Esophagus muscularis mucosa (tissue), 4 donors: ENCODE measurements around the gene PLAGL2. TPM values are rescaled to one million over a fixed set of nuclear protein-coding genes. Genes with fewer than 3 reads are reported as not detected.
A peak's percentile ranks its signal among the peaks of the same experiment; 100 is the strongest.
"Not testable (repeated sequence)": the region's sequence is repeated elsewhere in the genome, so short reads cannot be mapped to it uniquely, and the experiment has no call there.

Source experiments
- DNase-seq: peaks from one replicate; pipeline ENCODE4 v3.0.0-alpha.2; 2017; ENCODE audit errors: extremely low spot score
- H3K27ac ChIP-seq, 4 donors: fragments of 200-600 bp; sonication (generic); replicated peaks in 1 of 4; 1 replicate in 3 of 4; 2 replicates in 1 of 4; pipeline ENCODE4 v1.5.1; 2016 to 2019; ENCODE audit warnings: mild to moderate bottlenecking in 1 of 4
- H3K27me3 ChIP-seq, 4 donors: fragments of 200-600 bp; sonication (generic); one replicate each; pipeline versions ENCODE4 v1.5.1 to v1.6.0; 2016 to 2019
- H3K36me3 ChIP-seq, 4 donors: fragments of 200-600 bp; sonication (generic); one replicate each; pipeline ENCODE4 v1.5.1; 2016 to 2019
- H3K4me1 ChIP-seq, 4 donors: fragments of 200-600 bp; sonication (generic); one replicate each; pipeline ENCODE4 v1.5.1; 2016 to 2019
- H3K4me3 ChIP-seq, 4 donors: fragments of 200-600 bp; sonication (generic); 1 replicate in 2 of 4; 2 replicates in 2 of 4; pipeline ENCODE4 v1.5.1; 2016 to 2019; ENCODE audit warnings: mild to moderate bottlenecking in 4 of 4, moderate library complexity in 1 of 4
- H3K9me3 ChIP-seq, 4 donors: fragments of 200-600 bp; sonication (generic); 1 replicate in 3 of 4; 2 replicates in 1 of 4; pipeline ENCODE4 v1.5.1; 2016 to 2019
- CTCF ChIP-seq, 3 experiments: fragments of 200-600 bp in 2 of 3; fragments of 450-650 bp in 1 of 3; sonication (generic) in 2 of 3; IDR thresholded peaks; one replicate each; pipeline ENCODE4 v1.5.1; 2017 to 2019; ENCODE audit warnings: antibody characterized with exemption in 3 of 3, mild to moderate bottlenecking in 2 of 3, moderate library complexity in 1 of 3
- EP300 ChIP-seq: sonication (generic); formaldehyde crosslinking; IDR thresholded peaks from one replicate; pipeline ENCODE4 v1.6.1; 2017; ENCODE audit warnings: antibody characterized with exemption
- POLR2A ChIP-seq: fragments of 450-650 bp; IDR thresholded peaks from one replicate; pipeline ENCODE4 v1.6.1; 2017; ENCODE audit warnings: antibody characterized with exemption, moderate library complexity, mild to moderate bottlenecking, low read depth
- POLR2AphosphoS5 ChIP-seq, 2 donors: sonication (generic); formaldehyde crosslinking; IDR thresholded peaks; one replicate each; pipeline ENCODE4 v1.6.1; 2017; ENCODE audit warnings: antibody characterized with exemption in 2 of 2
- whole genome bisulfite sequencing: methylation state at CpG from one replicate; pipeline ENCODE4 v1.1.5; 2018; 5-methylcytosine and 5-hydroxymethylcytosine counted together
- intact Hi-C: fragments of 100-400 bp; cut with DNase I; formaldehyde crosslinking; loops from one replicate; pipeline ENCODE4 v1.15.1; 2023
- total RNA-seq, 4 donors: library from RNA; depleted of rRNA; stranded (reverse); fragments of >200 nt; gene quantifications; one replicate each; pipeline versions ENCODE4 v1.1.0 to v1.2.1, GENCODE V29; 2016

PLAGL2 gene
- total RNA-seq, 4 donors from 2014 or later = 5.4 to 10.8 (median 8.0) TPM

- no peak for DNase-seq
- Histone ChIP-seq H3K27ac (peak overlapping the region; percentile 88 to 92 (median 91)), H3K27me3 (no peaks in the 10 kb centered on the region), H3K36me3 (peaks cover 14 to 40% (median 35%) of the 10 kb centered on the region in 4 donors), H3K9me3 (no peaks in the 10 kb centered on the region), H3K4me3 (no peak overlapping the region), H3K4me1 (peaks cover 53 to 73% (median 59%) of the 10 kb centered on the region in 4 donors)
- intact Hi-C loops = loop anchor here (10.0 kb wide), 1 partner anchor 281 kb away; no protein-coding TSS in a partner anchor
- TF ChIP-seq POLR2AphosphoS5 (IDR thresholded peaks at IDR 0.05) = no peak
- TF ChIP-seq EP300 = no peak
- no peak for TF ChIP-seq POLR2A
- no peak for TF ChIP-seq CTCF (IDR thresholded peaks at IDR 0.05)
- 62% methylated on average over 11 of the region's 11 CpGs for WGBS
Measured at GRCh38 chr20:32203356-32204204, 4.0 kb downstream of the PLAGL2 start.

GRCh38 chr20:32201977-32202363, 5.6 kb downstream of the PLAGL2 start:
- Histone ChIP-seq H3K27me3 (no peaks in the 10 kb centered on the region), H3K4me1 (peaks cover 47 to 66% (median 53%) of the 10 kb centered on the region in 4 donors), H3K9me3 (no peaks in the 10 kb centered on the region), H3K4me3 (no peak overlapping the region), H3K27ac (peak overlapping the region in 2 of 4 donors; percentile 90 to 92), H3K36me3 (peaks cover 18 to 56% (median 50%) of the 10 kb centered on the region in 4 donors)
- intact Hi-C loops = loop anchor here (10.0 kb wide), 1 partner anchor 283 kb away; no protein-coding TSS in a partner anchor
- TF ChIP-seq POLR2AphosphoS5 (IDR thresholded peaks at IDR 0.05) (no peak), CTCF (IDR thresholded peaks at IDR 0.05) (no peak), EP300 (no peak), POLR2A (no peak)
- no peak for DNase-seq
- 83% methylated on average over 8 of the region's 8 CpGs for WGBS

- Histone ChIP-seq H3K4me1 (peaks cover 41 to 60% (median 48%) of the 10 kb centered on the region in 4 donors), H3K36me3 (peaks cover 24 to 62% (median 55%) of the 10 kb centered on the region in 4 donors), H3K27ac (peak overlapping the region in 2 of 4 donors; percentile 90 to 92), H3K27me3 (no peaks in the 10 kb centered on the region), H3K9me3 (no peaks in the 10 kb centered on the region), H3K4me3 (no peak overlapping the region)
- no peak for TF ChIP-seq EP300
- no peak for TF ChIP-seq CTCF (IDR thresholded peaks at IDR 0.05)
- TF ChIP-seq POLR2AphosphoS5 (IDR thresholded peaks at IDR 0.05) = no peak
- TF ChIP-seq POLR2A = no peak
- DNase-seq = no peak
- WGBS = 98% methylated on average over 4 of the region's 4 CpGs
- intact Hi-C loops = loop anchor here (10.0 kb wide), 1 partner anchor 283 kb away; no protein-coding TSS in a partner anchor
Measured at GRCh38 chr20:32201296-32201976, 6.1 kb downstream of the PLAGL2 start.

GRCh38 chr20:32199006-32199405, 8.5 kb downstream of the PLAGL2 start:
- intact Hi-C loops = no loop called here
- H3K4me3 ChIP-seq = no peak overlapping the region
- no peaks in the 10 kb centered on the region for H3K27me3 ChIP-seq
- TF ChIP-seq EP300 = no peak
- TF ChIP-seq POLR2A = no peak
- no peak for TF ChIP-seq POLR2AphosphoS5 (IDR thresholded peaks at IDR 0.05)
- no peak for TF ChIP-seq CTCF (IDR thresholded peaks at IDR 0.05)
- no peak for DNase-seq
- H3K9me3 ChIP-seq = no peaks in the 10 kb centered on the region
- no peak overlapping the region for H3K27ac ChIP-seq
- peaks cover 31 to 84% (median 76%) of the 10 kb centered on the region in 4 donors for H3K36me3 ChIP-seq
- H3K4me1 ChIP-seq = peaks cover 17 to 36% (median 28%) of the 10 kb centered on the region in 4 donors
- WGBS = 80% methylated on average over 4 of the region's 4 CpGs

- Histone ChIP-seq H3K36me3 (peaks cover 31 to 78% (median 76%) of the 10 kb centered on the region in 4 donors), H3K4me1 (peaks cover 0 to 25% (median 14%) of the 10 kb centered on the region in 4 donors)
- intact Hi-C loops, H3K27ac ChIP-seq, H3K27me3 ChIP-seq, DNase-seq, H3K4me3 ChIP-seq, H3K9me3 ChIP-seq: not testable (repeated sequence)
- WGBS = 95% methylated on average over 6 of the region's 20 CpGs
Measured at GRCh38 chr20:32197136-32197535, 10.4 kb downstream of the PLAGL2 start.

GRCh38 chr20:32196613-32197012, 10.9 kb downstream of the PLAGL2 start:
- Histone ChIP-seq H3K36me3 (peaks cover 30 to 74% (median 71%) of the 10 kb centered on the region in 4 donors), H3K4me1 (peaks cover 0 to 25% (median 10%) of the 10 kb centered on the region in 4 donors), H3K27ac (peak overlapping the region in 1 of 4 donors; percentile 23)
- H3K4me3 ChIP-seq, H3K27me3 ChIP-seq, intact Hi-C loops, DNase-seq, H3K9me3 ChIP-seq: not testable (repeated sequence)
- 98% methylated on average over 10 of the region's 11 CpGs for WGBS
